Measurements from ENCODE around the gene MYO18A. TPM values are rescaled to one million over a fixed set of nuclear protein-coding genes. Genes with fewer than 3 reads are reported as not detected.

MYO18A gene
- total and polyA plus RNA-seq, 2 donors from 2014 or later, result 25.6 to 60.7 TPM

DNA sequence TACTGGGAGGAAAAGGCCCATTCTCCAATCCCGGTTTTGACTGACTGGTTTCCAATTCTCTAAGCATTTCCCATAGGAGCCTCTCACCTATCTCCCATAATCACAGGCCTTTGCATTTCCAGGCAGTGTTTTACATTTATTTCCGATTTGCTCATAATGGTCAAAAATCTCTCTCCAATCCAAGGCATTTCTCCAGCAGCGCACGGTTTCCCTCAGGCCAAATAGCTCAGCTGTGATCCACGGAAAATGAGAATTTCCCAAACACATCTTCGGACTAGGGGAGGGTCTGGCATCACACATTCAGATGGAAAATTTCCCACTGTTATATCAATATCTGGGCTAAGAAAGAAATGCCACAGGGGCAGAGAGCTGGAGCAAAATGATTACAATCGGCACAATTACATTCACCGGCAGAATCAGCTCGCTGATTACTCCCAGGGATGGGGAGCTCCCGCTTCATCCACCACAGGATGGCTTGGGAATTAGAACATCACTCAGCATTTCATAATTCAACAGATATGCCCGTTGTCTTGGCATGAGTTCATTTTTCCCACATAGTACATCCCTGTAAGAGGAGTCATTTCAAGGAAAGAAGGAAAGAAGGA lies 130.6 kb downstream of the MYO18A start:
- Histone ChIP-seq H3K27ac (ENCODE audit: low read depth in 2 of 2, low read length in 2 of 2) (no peak overlapping the region), H3K36me3 (ENCODE audit: control insufficient read depth in 2 of 3, insufficient read depth in 3 of 3, low read length in 3 of 3) (peaks cover 0 to 2% (median 0%) of the 10 kb centered on the region in 3 donors), H3K9ac (ENCODE audit: low read length in 3 of 3) (no peak overlapping the region), H3K4me1 (ENCODE audit: control insufficient read depth in 2 of 3, insufficient read depth in 2 of 3, low read depth in 1 of 3, low read length in 3 of 3) (peaks cover 0 to 7% (median 0%) of the 10 kb centered on the region in 3 donors), H3K9me3 (ENCODE audit: control insufficient read depth in 2 of 3, insufficient read depth in 1 of 3, low read length in 3 of 3) (no peaks in the 10 kb centered on the region), H3K27me3 (ENCODE audit: control insufficient read depth, insufficient read depth, low read length) (no peaks in the 10 kb centered on the region), H3K4me3 (ENCODE audit: low read length in 3 of 3) (no peak overlapping the region)
- FAIRE-seq (no peak), DNase-seq (no peak)
- intact Hi-C loops (cut with DNase I), result no loop called here
- TF ChIP-seq, protein P1, sequence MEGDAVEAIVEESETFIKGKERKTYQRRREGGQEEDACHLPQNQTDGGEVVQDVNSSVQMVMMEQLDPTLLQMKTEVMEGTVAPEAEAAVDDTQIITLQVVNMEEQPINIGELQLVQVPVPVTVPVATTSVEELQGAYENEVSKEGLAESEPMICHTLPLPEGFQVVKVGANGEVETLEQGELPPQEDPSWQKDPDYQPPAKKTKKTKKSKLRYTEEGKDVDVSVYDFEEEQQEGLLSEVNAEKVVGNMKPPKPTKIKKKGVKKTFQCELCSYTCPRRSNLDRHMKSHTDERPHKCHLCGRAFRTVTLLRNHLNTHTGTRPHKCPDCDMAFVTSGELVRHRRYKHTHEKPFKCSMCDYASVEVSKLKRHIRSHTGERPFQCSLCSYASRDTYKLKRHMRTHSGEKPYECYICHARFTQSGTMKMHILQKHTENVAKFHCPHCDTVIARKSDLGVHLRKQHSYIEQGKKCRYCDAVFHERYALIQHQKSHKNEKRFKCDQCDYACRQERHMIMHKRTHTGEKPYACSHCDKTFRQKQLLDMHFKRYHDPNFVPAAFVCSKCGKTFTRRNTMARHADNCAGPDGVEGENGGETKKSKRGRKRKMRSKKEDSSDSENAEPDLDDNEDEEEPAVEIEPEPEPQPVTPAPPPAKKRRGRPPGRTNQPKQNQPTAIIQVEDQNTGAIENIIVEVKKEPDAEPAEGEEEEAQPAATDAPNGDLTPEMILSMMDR (IDR thresholded peaks at IDR 0.05; ENCODE audit: borderline replicate concordance, extremely low read depth, insufficient read depth), result no peak

DNA sequence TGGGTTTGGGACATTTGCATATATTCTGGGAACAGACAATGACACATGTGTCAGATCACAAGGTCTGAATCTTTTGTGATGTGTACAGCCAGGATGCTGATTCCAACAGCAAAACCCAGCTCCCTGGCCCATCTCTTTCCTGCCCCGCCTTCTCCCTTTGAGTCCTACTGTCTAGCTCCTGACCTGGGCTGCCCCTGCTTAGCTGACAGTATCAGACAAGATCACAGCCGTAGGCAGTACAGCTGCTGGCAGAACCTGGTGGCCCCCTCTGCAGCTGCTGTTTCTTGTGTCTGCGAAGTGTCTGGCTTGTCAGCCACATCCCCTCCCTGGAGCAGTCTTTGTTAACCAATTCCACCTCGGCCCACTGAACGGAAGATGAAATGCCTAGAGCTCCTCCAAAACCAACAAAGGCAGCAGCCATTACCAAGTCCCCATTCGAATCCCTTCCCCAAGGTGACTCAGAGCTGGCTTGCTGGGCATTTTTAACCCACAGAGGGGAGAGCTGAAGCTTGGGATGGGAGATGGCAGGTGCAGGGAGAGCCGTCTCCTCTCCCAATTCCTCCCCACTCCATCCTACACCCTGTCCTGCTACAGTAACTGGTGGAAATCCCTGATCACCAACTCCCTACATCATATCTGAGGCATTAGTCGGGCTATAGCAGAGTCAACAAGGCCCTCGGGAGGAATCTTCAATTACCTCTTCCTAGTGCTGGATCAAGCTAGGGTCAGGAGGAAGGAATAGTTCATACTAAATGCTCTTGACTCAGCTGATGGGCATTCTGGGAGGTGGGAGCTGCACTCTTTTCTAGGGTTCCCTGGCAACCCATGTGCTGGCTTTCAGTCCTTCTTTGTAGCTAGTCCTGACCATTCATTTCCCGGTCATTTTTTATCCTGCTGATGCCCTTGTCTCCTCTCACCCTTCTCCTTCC lies 131.5 kb downstream of the MYO18A start:
- no peak overlapping the region for H3K27ac ChIP-seq (ENCODE audit: low read depth in 2 of 2, low read length in 2 of 2)
- H3K9ac ChIP-seq (ENCODE audit: low read length in 3 of 3), result no peak overlapping the region
- TF ChIP-seq, protein P1 (IDR thresholded peaks at IDR 0.05; ENCODE audit: borderline replicate concordance, extremely low read depth, insufficient read depth), result no peak
- H3K4me3 ChIP-seq (ENCODE audit: low read length in 3 of 3), result no peak overlapping the region
- H3K4me1 ChIP-seq (ENCODE audit: control insufficient read depth in 2 of 3, insufficient read depth in 2 of 3, low read depth in 1 of 3, low read length in 3 of 3), result peaks cover 0 to 7% (median 0%) of the 10 kb centered on the region in 3 donors
- DNase-seq (peak in 4 of 5 donors; percentile 36 to 64 (median 40)), FAIRE-seq (no peak)
- H3K36me3 ChIP-seq (ENCODE audit: control insufficient read depth in 2 of 3, insufficient read depth in 3 of 3, low read length in 3 of 3), result peaks cover 0 to 2% (median 0%) of the 10 kb centered on the region in 3 donors
- H3K27me3 ChIP-seq (ENCODE audit: control insufficient read depth, insufficient read depth, low read length), result no peaks in the 10 kb centered on the region
- intact Hi-C loops (cut with DNase I), result no loop called here
- no peaks in the 10 kb centered on the region for H3K9me3 ChIP-seq (ENCODE audit: control insufficient read depth in 2 of 3, insufficient read depth in 1 of 3, low read length in 3 of 3)

DNA sequence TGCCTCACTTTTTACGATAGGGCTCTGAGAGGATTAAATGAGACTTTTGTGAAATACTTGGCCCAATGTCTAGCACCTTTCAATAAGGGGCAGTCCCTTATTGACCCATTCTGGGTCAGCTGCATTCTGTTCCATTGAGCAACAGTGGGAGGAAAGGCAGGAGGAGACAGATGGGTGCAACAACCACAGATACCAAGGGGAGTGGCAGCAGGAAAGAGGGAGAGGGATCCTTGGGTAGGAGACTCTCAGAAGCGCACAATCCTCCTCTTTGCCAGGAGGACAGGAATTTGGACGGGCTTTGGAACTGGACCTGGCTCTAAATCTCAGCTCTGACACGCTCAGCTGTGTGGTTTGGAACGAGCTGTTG lies 133.7 kb downstream of the MYO18A start:
- Histone ChIP-seq H3K4me1 (ENCODE audit: control insufficient read depth in 2 of 3, insufficient read depth in 2 of 3, low read depth in 1 of 3, low read length in 3 of 3) (peaks cover 0 to 12% (median 7%) of the 10 kb centered on the region in 3 donors), H3K9ac (ENCODE audit: low read length in 3 of 3) (no peak overlapping the region), H3K36me3 (ENCODE audit: control insufficient read depth in 2 of 3, insufficient read depth in 3 of 3, low read length in 3 of 3) (peaks cover 0 to 2% (median 0%) of the 10 kb centered on the region in 3 donors), H3K27ac (ENCODE audit: low read depth in 2 of 2, low read length in 2 of 2) (no peak overlapping the region), H3K4me3 (ENCODE audit: low read length in 3 of 3) (peak overlapping the region in 1 of 3 donors; percentile 8), H3K27me3 (ENCODE audit: control insufficient read depth, insufficient read depth, low read length) (no peaks in the 10 kb centered on the region), H3K9me3 (ENCODE audit: control insufficient read depth in 2 of 3, insufficient read depth in 1 of 3, low read length in 3 of 3) (no peaks in the 10 kb centered on the region)
- FAIRE-seq (no peak), DNase-seq (no peak)
- intact Hi-C loops (cut with DNase I), result no loop called here
- TF ChIP-seq, protein P1 (IDR thresholded peaks at IDR 0.05; ENCODE audit: borderline replicate concordance, extremely low read depth, insufficient read depth), result no peak

All from kidney (tissue), 14 donors.